Activated CD4-positive, alpha-beta T cell treated with anti-CD3 and anti-CD28 coated beads, Interleukin-2, Interleukin-4, amounts not matched to agents 100 ng/mL and 50 ng/mL, durations not matched to agents 16 hours and 8 hours (primary cell): ENCODE results near the gene HJV.
"Not testable (repeated sequence)": the region's sequence is repeated elsewhere in the genome, so short reads cannot be mapped to it uniquely, and the experiment has no call there.

Experiments
- DNase-seq: peaks from one replicate; pipeline ENCODE4 v3.0.0-alpha.2; 2020; ENCODE audit warnings: low spot score

HJV gene, protein sequence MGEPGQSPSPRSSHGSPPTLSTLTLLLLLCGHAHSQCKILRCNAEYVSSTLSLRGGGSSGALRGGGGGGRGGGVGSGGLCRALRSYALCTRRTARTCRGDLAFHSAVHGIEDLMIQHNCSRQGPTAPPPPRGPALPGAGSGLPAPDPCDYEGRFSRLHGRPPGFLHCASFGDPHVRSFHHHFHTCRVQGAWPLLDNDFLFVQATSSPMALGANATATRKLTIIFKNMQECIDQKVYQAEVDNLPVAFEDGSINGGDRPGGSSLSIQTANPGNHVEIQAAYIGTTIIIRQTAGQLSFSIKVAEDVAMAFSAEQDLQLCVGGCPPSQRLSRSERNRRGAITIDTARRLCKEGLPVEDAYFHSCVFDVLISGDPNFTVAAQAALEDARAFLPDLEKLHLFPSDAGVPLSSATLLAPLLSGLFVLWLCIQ

DNA sequence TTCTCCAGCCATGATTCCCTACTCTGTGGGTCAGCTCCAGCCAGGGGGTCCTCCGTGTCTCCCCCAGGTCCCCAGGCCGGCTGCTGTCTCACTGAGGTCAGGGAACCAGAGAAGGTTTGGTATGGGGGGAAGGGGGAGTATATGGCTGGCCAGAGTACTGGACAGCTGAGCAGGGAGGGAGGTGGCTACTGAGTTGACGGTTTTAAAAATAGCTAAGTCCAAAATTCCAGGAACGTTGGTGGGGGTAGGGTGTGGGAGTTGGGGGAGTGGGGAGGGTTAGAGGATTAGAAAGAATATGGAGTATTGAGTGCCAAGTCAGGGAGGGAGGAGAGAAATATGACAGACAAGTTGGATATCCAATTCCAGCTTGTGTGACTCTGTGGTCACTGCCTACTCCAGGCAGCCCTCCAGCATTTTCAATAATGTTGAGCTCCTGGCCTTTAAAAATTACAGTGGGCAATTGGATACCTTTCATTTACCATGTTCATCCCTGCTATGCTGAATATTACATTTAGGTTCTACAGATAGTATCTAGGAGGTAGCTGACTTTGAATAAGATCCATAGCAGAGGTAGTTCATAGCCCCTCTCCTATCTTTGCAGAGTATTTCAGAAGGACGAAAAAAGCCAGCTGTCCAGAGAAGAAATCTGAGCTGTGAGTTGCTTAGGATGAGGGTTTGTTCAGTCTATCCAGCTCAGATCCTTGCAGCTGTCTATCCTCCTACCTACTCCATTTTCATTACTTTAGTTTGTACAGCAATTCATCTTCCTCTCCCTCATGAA lies at the start of gene HJV:
Gene HJV (minus strand): TSS at position 114 of the 781 bp plus-strand sequence. CDS start 1,504 bp downstream, outside the sequence.
- DNase-seq: no peak

DNA sequence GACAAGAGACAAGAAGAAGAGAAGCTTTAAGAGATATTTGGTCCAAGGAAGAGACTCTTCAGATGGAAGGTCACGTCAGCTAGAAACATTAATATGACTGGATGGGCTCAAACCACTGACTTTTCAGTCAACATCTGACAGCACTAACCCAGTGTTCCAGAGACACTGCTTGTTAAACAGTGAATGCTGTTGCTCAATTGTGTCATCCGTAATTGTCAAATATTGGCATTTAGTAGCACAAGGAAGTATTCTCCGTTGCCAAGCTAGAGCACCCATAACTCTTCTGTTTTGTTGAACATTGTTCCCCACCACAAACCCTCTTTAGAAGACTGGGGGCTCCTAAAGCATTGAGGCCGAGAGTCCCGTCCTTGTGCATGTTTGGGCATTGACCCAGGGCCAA lies 37.6 kb upstream of the HJV start:
- not testable (repeated sequence) for DNase-seq

DNA sequence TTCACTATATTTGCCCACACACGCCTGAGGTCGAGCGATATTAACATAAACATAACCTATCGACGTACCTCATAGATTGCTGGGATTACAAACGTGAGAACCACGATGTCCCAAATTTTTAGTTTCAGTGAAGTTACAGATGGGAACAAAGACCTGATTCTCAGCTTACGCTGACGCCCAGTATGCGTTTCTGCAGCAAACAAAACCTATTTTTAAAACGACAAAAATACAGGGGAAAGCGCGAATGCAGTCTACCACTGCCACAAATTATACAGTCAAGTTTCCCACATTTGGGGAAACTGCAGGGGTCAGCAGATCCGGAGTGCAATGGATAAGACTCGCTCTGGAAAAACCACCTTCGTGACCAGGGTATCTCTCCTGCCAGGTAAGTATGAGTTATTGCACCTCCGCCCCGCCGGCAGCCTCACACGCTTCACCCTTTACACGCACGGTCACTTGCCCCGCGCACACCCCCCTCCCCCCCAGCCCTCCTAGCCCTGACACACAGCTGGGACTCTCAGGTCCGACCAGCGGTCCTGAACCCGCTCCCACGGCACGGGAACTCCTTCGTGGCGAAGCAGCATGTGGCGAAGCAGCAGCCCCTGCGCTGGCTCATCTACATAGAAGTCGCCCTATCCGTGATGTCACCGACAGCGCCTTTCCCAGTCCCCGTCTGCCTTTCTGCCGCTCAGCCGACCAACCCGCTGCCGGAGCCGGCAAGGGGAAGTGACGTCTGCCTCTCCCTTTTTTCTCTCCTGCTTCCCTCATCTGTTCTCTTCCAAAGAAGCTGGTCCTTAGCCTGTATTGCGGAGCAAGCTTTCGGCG lies 30.5 kb upstream of the HJV start:
- DNase-seq: peak; percentile 96

DNA sequence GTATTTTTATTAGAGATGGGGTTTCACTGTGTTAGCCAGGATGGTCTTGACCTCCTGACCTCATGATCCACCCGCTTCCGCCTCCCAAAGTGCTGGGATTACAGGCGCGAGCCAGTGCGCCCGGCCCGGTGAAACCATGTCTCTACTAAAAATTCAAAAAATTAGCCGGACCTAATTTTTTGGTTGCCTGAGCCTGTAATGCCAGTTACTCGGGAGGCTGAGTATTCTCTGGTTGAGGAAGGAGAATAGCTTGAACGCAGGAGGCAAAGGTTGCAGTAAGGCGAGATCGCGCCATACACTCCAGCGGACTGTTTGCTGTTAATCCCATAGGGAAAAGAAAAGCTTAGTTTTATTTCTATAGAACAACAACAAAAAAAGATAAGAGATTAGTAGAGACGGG lies 29.9 kb upstream of the HJV start:
- no peak for DNase-seq

DNA sequence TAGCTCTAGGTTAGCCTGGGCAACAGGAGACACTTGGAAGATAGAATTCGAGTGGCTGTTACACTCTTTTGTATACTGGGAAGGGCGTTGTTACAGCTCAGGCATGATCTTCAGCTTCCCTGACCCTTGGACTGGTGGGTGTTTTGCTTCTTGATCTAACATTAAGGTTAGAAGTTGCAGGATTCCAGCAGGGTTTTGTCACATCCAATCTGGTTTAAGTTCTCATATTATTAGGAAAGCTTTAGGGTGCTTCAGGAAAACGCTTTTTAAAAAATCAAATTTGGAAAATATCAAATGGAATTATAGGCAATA lies 29.1 kb upstream of the HJV start:
- not testable (repeated sequence) for DNase-seq

DNA sequence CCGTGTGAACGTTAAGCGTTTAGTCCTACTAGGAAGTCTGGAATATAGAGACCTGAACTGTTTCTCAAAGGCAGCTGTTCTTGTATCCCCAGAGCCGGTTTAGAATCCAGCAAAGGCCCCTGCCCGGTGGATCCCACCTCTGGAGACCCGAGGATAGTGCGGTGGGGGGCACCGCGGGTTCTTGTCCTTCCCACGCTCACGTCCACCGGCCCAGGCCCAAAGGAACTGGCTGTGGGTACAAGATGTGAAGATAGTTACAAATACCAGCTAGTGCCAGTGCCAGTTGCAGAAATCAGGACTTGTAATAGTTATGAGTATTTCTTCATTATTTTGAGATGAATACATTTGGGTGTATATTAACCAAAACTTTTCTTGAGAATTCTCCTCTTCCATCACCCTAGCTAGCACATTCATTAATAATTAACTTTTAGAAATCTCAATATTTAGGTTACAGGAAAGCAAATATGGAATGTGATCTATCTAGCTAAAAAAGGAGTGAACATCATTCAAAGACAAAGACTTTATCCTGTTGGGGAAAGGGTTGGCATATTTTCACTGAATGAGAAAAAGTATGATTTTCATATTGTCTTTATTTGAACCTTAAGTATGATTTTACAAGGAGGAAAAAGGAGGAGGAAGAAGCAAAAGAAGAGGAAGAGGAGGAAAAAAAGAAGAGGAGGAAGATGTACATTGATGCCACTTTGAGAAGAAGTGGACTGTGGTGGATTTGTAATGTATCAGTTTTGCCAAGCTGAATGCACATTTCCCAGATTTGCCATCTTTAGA lies 28.5 kb upstream of the HJV start:
- not testable (repeated sequence) for DNase-seq

DNA sequence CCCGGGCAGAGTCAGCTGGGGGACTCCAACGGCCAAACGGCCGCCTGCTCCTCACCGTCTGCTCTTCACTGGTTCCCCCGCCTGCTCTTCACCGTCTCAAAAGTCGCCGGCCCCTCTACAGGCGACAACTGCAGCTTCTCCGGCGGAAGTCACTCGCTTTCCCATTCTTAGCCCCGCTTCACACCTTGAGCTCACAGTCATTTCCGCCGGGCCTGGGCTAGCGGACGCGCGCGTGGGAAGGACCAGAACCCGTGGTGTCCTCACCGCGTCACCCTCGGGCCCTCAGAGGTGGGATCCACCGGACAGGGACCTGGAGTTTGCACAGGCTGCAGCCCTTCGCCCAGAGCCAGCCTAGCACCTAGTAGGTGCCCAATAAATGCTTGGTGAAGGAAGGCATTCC lies 27.9 kb upstream of the HJV start:
- DNase-seq: no peak

DNA sequence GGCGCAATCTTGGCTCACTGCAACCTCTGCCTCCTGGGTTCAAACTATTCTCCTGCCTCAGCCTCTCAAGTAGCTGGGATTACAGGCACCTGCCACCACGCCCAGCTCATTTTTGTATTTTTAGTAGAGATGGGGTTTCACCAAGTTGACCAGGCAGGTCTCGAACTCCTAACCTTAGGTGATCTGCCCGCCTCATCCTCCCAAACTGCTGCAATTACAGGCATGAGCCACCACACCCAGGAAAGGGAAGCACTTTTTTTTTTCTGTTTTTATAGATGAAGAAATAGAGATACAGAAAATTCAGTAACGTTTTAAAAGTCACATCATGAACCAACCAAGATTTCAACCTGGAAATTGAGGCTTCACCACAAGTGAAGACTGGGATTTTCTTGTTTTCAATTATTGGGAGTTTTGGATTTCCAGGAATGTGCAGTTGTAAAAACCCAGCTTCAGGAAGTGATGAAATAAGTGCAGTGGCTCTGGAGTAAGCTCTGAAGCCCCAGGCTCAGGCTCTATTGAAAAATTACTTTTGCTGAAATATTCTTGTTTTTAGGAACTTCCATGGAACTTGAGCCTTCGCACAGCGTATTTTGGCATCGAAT lies 27.1 kb upstream of the HJV start:
- not testable (repeated sequence) for DNase-seq

DNA sequence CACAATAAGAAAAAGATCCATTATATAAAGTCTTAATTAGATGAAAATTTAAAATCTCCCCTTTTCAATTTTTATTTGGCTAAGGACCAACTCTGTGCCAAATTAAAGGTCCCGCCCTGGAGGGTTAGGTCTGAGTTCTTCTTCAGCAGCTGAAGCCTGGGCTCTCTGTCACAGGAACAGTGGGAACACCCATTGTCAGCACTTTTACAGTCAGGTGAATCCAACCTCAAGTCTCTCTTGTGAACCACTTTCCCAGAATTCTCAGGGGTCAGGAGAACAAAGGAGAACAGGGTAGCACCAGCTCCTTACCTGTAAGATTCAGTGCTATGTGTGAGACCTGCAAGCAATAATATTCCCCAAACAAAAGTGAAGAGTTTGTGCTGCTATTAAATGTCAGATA lies 25.1 kb upstream of the HJV start:
- DNase-seq: no peak

DNA sequence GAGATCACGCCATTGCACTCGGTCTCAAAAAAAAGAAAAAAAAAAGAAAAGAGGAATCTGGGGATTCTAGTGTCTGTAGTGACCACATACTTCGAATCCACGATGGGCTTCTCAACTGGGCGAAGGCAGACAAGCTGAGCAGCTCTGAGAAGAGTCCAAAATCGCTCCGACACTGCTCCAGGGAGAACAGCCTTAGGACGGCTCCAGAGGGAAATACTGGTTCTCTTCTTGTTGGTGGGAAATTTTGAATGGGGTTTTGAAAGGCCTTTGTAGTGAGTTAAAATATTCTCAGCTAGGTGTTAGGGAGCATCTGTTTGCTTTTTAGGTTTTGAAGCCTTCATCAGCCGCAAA lies 18.3 kb upstream of the HJV start:
- no peak for DNase-seq

DNA sequence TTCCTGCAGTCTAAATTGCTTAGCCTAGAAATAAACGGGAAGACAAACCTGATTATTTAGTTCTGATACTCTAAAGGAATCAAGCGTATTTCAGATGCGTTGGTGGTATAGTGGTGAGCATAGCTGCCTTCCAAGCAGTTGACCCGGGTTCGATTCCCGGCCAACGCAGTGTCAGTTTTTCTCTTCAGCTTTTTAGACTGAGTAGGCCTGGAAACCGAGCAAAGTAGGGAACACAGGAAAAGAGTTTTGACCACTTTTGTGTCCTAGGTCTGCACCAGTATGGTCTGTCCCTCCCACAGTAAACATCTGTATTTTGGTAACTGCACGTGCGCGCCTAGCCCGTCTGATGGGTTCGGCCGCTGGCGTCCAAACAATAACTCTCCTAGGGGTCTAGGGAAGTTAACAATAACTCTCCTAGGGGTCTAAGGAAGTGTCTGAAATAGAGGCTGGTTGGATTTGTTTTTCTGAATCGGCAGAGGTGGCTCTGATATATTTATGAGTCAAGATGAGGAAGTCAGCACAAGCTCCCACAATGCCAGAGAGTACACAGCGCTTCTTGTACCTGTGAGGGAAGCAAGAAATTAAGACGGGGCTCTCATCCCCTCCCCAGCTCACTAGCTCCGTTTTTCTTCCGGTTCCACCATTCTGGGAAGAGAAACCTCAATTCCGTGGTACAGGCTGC lies 15.6 kb upstream of the HJV start:
- DNase-seq: peak; percentile 89

DNA sequence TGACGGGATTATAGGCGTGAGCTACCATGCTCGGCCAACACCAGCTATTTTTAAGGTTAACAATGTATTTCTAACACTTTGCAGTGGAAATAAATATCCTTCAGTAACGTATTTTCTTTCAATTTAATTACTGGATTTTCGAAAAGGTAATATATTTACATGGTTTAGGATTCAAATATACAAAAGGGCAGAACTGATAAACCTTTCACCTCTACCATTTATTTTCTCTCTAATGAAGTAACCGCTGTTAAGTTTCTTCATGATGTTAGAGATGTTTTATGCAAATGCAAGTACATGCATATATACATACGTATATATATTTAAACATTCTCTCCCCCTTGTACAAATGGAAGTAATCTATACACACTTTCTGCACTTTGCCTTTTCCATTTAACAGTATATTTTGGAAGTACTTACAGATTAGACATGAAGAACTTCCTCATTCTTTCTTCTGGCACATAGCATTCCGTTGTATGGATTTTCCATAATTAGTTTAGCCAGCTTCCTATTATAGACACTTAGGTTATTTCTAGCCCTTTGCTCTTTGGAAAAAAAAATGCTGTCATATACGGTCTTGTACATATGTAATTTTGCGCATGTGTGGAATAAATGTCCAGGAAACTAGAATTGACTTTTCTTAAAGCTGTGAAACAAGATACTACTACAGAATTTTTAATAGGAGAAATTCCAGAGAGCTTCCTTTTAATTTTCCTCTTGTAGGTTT lies 14.9 kb upstream of the HJV start:
- no peak for DNase-seq

DNA sequence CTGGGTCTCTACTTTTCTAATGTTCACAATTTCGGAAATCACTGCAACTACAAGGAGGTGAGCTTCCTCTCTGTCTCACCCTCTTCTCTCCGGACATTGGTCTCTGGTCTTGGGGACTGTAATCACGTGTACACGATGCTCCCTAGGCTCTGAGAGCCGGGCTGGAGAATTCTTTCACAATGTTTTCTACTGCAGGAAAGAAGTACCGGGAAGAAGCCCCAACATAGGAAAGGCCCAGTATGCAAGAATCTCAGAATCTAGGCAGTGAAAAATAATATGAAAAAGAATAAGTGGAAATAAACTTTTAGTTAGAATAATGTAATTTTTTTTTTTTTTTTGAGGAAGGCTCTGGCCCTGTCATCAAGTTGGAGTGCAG lies 13.5 kb upstream of the HJV start:
- DNase-seq: no peak

DNA sequence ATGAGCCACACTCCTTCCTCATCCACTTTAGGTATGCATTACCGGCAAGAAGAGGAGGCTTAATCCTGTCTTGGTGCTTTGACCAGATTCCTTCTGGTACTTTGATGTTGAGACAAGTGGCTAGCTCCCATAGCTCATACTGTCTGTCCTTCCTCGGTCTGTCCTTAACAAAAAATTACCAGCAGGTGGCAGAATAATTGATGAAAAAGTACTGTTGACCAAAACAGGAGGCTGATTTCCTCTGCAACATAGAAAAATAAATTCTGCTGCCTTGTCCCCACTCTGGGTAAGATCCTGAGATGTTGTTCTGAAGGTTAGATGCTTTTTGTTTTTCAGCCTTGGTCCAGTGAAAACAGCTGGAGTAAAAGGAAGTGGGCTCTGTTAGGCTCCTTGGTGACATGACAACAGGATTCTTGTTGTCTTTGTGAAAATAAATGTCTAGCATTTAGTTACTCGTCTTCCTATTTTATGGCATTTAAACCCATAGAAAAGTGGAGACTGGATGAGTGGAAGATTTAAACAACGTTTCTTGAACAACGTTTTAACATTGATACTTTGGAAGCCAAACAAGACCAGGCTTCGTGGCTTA lies 11.2 kb upstream of the HJV start:
- peak; percentile 67 for DNase-seq

DNA sequence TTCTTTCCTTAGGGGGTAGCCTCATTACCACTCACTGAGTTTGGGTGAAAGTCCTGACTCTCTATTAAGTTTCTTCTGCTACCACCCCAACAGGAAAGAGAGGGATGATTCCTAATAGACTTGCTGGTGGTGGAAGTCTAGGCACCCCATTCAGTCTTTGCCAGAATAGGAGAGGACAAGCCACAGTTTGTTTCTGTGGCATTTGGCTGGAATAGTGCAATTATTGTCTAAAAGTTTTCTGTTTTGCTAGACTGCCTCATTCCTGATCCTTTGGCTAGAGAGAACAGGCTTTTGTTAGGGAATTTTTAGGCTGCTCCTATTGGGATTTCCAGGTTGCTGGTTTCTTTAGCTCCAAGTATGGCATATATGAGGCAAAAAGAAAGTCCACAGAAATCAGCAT lies 9.9 kb upstream of the HJV start:
- DNase-seq: no peak

DNA sequence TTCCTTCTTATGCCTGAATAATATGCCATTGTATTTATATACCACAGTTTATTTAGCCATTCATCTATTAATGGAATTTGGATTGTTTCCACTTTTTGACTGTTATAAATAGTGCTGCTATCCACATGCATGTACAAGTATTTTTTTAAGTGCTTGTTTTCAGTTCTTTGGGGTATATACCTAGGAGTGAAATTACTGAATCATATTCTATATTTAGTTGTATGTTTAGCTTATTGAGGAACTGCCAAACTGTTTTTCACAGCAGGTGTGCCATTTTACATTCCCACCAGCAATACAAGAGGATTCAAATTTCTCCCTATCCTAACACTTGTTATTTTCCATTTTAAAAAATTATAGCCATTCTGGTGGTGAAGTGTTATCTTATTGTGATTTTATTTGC lies 7.6 kb upstream of the HJV start:
- no peak for DNase-seq

DNA sequence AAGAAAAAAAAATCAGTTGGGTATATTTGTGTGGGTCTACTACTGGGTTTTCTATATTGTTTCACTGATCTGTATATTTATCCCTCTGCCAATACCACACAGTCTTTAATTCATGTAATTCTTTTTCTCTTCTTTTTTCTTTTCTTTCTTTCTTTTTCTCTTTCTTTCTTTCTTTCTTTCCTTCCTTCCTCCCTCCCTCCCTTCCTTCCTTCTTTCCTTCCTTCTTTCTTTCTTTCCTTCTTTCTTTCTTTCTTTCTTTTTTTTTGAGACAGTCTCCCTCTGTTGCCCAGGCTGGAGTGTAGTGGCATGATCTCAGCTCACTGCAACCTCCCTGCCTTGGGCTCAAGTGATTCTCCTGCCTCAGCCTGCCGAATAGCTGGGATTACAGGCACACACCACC lies 5.1 kb upstream of the HJV start:
- not testable (repeated sequence) for DNase-seq

DNA sequence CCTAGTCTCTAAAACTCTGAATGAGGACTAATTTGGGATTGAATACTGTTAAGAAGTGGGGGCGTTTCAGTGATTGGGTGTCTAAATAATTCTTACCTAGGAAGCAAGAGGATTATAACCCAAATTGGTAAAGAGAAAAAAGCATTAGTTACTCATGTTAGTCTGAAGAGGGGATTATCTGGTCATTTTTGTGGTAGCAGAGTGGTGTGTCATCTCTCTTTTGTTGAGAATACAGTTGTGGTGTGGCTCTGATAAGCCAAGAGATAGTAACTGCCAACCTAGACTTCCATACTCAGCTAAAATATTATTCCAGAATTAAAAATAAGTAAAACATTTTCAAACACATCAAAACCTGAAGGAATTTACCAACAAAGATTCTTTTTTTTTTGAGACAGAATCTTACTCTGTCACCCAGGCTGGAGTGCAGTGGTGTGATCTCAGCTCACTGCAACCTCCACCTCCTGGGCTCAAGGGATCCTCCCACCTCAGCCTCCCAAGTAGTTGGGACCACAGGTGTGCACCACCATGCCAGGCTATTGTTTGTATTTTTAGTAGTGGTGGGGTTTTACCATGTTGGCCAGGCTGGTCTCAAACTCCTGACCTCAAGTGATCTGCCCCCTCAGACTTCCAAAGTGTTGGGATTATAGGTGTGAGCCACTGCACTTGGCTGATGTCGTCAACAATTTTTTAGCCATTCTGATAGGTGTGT lies 4.4 kb upstream of the HJV start:
- DNase-seq: not testable (repeated sequence)

DNA sequence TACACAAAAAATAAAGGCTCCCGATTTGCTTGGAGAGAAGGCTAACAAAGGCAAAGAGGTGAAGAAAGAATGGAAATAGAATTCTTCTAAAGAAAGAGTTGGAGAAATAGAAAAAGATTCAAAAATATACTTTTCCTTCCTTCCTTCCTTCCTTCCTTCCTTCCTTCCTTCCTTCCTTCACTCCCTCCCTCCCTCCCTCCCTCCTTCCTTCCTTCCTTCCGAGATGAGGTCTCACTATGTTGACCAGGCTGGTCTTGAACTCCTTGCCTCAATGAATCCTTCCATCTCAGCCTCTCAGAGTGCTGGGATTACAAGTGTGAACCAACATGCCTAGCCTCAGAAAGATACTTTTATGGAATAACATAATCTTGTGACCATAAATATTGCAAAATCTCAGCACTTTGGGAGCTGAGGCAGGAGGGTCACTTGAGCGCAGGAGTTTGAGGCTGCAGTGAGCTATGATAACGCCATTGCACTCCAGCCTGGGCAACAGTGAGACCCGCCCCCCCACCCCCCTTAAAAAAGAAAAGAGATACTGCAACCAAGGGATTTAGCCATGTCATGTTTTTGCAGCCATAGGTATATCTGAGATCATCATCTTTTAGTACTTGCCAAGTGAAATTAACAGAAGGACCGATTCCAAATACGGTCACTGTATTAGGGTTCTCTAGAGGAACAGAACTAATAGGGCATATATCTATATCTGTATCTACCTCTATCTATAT lies 1.0 kb upstream of the HJV start:
- DNase-seq: no peak
